ENCODE measurements around the gene OSBP2.

The OSBP2 gene

GRCh38 chr22:30870451-30871345 lies 176.0 kb downstream of the OSBP2 start:
- DNase-seq (ENCODE audit: extremely low spot score): no peak
- no peak for TF ChIP-seq SUZ12 (IDR thresholded peaks at IDR 0.05)
- no peak for TF ChIP-seq ZNF384 (IDR thresholded peaks at IDR 0.05)
- TF ChIP-seq ELF4 (IDR thresholded peaks at IDR 0.05): no peak
- TF ChIP-seq LEF1 (IDR thresholded peaks at IDR 0.05; ENCODE audit: borderline replicate concordance): no peak
- TF ChIP-seq TARDBP (IDR thresholded peaks at IDR 0.05): no peak
- TF ChIP-seq NFRKB (IDR thresholded peaks at IDR 0.05): no peak
- TF ChIP-seq L3MBTL2 (conservative IDR thresholded peaks at IDR 0.05): no peak
- TF ChIP-seq CTBP1 (IDR thresholded peaks at IDR 0.05; ENCODE audit: borderline replicate concordance): no peak
- TF ChIP-seq SP1 (IDR thresholded peaks at IDR 0.05): no peak
- no peak for TF ChIP-seq ARNT (IDR thresholded peaks at IDR 0.05)
- TF ChIP-seq FOXM1 (IDR thresholded peaks at IDR 0.05; ENCODE audit: borderline replicate concordance): no peak
- TF ChIP-seq BHLHE40 (IDR thresholded peaks at IDR 0.05; ENCODE audit: borderline replicate concordance): no peak
- no peak for TF ChIP-seq HDGF (IDR thresholded peaks at IDR 0.05; ENCODE audit: borderline replicate concordance)
- TF ChIP-seq FOXA1 (IDR thresholded peaks at IDR 0.05): no peak
- no peak for TF ChIP-seq FOXK2 (IDR thresholded peaks at IDR 0.05)
- POLR2A ChIA-PET: no interaction called here
- CTCF ChIA-PET: no interaction called here

DNA sequence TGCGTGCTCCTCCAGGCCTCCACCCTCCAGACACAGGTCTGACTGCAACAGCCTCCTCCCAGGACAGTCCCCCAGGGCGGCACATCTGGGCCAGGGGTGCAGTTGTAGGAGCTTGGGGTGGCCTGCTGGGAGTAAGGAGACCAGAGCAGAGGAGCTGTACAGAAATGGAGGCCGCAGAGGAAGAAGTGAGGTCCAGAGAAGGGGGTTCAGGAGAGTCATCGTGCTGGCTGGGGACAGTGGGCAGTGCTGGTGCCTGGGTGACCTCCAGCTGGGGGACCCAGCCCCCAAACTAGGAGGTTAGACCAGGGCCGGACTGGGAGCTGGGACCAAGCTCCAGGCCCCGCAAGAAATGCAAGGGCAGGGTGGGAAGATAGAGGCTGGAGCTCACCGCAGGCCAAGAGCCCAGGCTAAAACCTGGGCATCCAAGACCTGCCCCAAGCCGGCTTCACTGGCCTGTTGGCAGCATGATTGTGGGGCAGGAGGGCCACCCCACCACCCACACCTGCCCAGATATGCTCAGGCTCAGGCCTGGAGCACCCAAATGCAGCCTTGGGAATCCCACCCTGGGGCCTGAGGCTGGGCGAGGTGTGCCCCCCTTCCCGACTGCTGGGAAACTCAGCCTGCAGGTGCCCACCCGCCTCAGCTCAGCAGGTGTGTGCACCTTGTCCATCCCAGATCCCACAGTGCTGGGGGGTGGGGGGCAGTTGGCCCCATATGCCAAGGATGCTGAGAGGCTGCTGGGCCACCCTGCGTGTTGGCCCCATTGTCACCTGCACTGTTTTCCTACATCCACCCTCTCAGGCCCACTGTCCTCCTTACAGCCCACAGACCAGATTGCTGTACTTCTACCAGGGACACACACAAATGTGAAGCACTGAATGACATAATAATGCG lies 177.0 kb downstream of the OSBP2 start:
- no peak for TF ChIP-seq BHLHE40 (IDR thresholded peaks at IDR 0.05; ENCODE audit: borderline replicate concordance)
- no peak for TF ChIP-seq CTBP1 (IDR thresholded peaks at IDR 0.05; ENCODE audit: borderline replicate concordance)
- TF ChIP-seq TARDBP (IDR thresholded peaks at IDR 0.05): no peak
- TF ChIP-seq ZNF384 (IDR thresholded peaks at IDR 0.05): no peak
- no peak for TF ChIP-seq L3MBTL2 (conservative IDR thresholded peaks at IDR 0.05)
- no peak for TF ChIP-seq FOXA1 (IDR thresholded peaks at IDR 0.05)
- no peak for TF ChIP-seq PKNOX1 (IDR thresholded peaks at IDR 0.05)
- no peak for DNase-seq (ENCODE audit: extremely low spot score)
- ChIA-PET POLR2A (no interaction called here), CTCF (interaction anchor here (0.6 kb wide), 1 partner anchor 1626 kb away, joined by 3 read pairs; no protein-coding TSS in a partner anchor)

- TF ChIP-seq FOXA1 (IDR thresholded peaks at IDR 0.05) (no peak), NFRKB (IDR thresholded peaks at IDR 0.05) (no peak), ARNT (IDR thresholded peaks at IDR 0.05) (no peak), FOXM1 (IDR thresholded peaks at IDR 0.05; ENCODE audit: borderline replicate concordance) (no peak)
- no peak for DNase-seq (ENCODE audit: extremely low spot score)
- CTCF ChIA-PET: no interaction called here
- POLR2A ChIA-PET: interaction anchor here (1.4 kb wide), 1 partner anchor 16 kb away, joined by 4 read pairs; no protein-coding TSS in a partner anchor
Observed at GRCh38 chr22:30872285-30873041, 177.8 kb downstream of the OSBP2 start.

GRCh38 chr22:30873086-30873650 lies 178.5 kb downstream of the OSBP2 start:
- ChIA-PET POLR2A (interaction anchor here (1.4 kb wide), 1 partner anchor 17 kb away, joined by 4 read pairs; no protein-coding TSS in a partner anchor), CTCF (no interaction called here)
- TF ChIP-seq L3MBTL2 (conservative IDR thresholded peaks at IDR 0.05) (no peak), FOXK2 (IDR thresholded peaks at IDR 0.05) (no peak), HDGF (IDR thresholded peaks at IDR 0.05; ENCODE audit: borderline replicate concordance) (no peak), ZNF384 (IDR thresholded peaks at IDR 0.05) (no peak), PKNOX1 (IDR thresholded peaks at IDR 0.05) (no peak)
- no peak for DNase-seq (ENCODE audit: extremely low spot score)

- CTCF ChIA-PET: no interaction called here
- DNase-seq (ENCODE audit: extremely low spot score): no peak
Observed at GRCh38 chr22:30873661-30874060, 179.0 kb downstream of the OSBP2 start.

More at GRCh38 chr22:30873661-30874060, 179.0 kb downstream of the OSBP2 start:
- POLR2A ChIA-PET: interaction anchor here (1.4 kb wide), 1 partner anchor 17 kb away, joined by 4 read pairs; no protein-coding TSS in a partner anchor
- TF ChIP-seq ZNF384 (IDR thresholded peaks at IDR 0.05): no peak
- TF ChIP-seq LEF1 (IDR thresholded peaks at IDR 0.05; ENCODE audit: borderline replicate concordance): no peak
- no peak for TF ChIP-seq NFRKB (IDR thresholded peaks at IDR 0.05)
- no peak for TF ChIP-seq FOXA1 (IDR thresholded peaks at IDR 0.05)
- no peak for TF ChIP-seq FOXM1 (IDR thresholded peaks at IDR 0.05; ENCODE audit: borderline replicate concordance)
